ENCODE measurements around the gene EFNA5. TPM values are rescaled to one million over a fixed set of nuclear protein-coding genes. Genes with fewer than 3 reads are reported as not detected.

EFNA5 gene
- total RNA-seq, 3 donors from 2014 or later (not counting 1 experiment from before 2014, with no cell fraction given), result 2.2 to 8.1 (median 4.3) TPM

DNA sequence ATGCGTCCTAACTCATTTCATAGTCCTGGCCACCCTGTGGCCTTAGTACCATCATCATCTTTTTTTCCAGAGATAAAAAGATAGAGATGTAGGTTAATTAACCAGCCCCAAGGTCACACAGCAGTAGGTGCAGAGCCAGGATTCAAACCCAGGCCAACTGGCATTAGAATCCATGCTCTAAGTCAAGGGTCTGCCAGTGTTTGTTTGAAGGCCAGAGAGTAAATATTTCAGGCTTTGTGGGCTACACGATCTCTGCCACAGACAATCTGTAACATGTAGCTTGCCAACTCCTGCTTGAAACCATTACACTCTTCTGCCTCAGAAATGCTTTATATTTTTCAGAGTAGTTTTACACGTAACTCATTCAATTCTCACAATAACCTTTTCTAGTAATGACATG, 119.6 kb downstream of the EFNA5 start:
- 93% methylated on average over 2 of the region's 3 CpGs for WGBS (ENCODE audit: insufficient coverage)
- Histone ChIP-seq H3K4me3 (ENCODE audit: low read length) (no peak overlapping the region), H3K36me3 (ENCODE audit: control insufficient read depth, insufficient read depth, low read length) (no peaks in the 10 kb centered on the region), H3K9me3 (ENCODE audit: control insufficient read depth, insufficient read depth, low read length) (no peaks in the 10 kb centered on the region), H3K27ac (ENCODE audit: low read length) (no peak overlapping the region), H3K4me1 (ENCODE audit: control insufficient read depth, insufficient read depth, low read length) (no peaks in the 10 kb centered on the region), H3K27me3 (ENCODE audit: control insufficient read depth, insufficient read depth, low read length) (no peaks in the 10 kb centered on the region)
- DNase-seq, result no peak
- ATAC-seq, result no peak
- intact Hi-C loops (cut with micrococcal nuclease), result no loop called here
- Mint-ChIP-seq H3K27ac (no peak overlapping the region), H3K9me3 (no peaks in the 10 kb centered on the region), H3K27me3 (ENCODE audit: low read depth in 2 of 2) (no peaks in the 10 kb centered on the region), H3K36me3 (no peaks in the 10 kb centered on the region), H3K4me3 (no peak overlapping the region), H3K4me1 (peaks cover 0 to 4% of the 10 kb centered on the region in 2 donors)
- TF ChIP-seq, protein P1, sequence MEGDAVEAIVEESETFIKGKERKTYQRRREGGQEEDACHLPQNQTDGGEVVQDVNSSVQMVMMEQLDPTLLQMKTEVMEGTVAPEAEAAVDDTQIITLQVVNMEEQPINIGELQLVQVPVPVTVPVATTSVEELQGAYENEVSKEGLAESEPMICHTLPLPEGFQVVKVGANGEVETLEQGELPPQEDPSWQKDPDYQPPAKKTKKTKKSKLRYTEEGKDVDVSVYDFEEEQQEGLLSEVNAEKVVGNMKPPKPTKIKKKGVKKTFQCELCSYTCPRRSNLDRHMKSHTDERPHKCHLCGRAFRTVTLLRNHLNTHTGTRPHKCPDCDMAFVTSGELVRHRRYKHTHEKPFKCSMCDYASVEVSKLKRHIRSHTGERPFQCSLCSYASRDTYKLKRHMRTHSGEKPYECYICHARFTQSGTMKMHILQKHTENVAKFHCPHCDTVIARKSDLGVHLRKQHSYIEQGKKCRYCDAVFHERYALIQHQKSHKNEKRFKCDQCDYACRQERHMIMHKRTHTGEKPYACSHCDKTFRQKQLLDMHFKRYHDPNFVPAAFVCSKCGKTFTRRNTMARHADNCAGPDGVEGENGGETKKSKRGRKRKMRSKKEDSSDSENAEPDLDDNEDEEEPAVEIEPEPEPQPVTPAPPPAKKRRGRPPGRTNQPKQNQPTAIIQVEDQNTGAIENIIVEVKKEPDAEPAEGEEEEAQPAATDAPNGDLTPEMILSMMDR (IDR thresholded peaks at IDR 0.05), result no peak

DNA sequence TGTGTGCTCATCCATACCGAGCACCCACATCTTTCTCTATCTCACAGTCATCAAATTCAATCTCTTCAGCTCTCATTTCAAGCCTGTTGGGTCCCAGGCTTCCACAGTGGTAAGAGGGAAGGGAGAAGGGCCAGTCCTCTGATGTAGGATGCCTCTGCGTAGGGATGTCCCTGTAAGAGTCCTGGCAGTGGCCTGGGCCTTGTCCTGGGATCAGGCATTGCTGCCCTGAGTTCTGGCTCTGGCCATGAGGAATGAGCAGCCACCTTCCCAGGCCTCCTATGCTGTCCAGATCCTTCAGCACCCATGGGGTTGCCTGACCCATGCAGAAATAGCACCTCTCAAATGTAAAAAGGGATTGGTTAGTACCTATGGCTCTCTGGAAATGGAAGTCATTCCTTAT, 121.2 kb downstream of the EFNA5 start:
- WGBS (ENCODE audit: insufficient coverage), result 87% methylated on average over 2 of the region's 2 CpGs
- Mint-ChIP-seq H3K4me3 (no peak overlapping the region), H3K27ac (no peak overlapping the region), H3K9me3 (no peaks in the 10 kb centered on the region), H3K36me3 (no peaks in the 10 kb centered on the region), H3K27me3 (ENCODE audit: low read depth in 2 of 2) (no peaks in the 10 kb centered on the region), H3K4me1 (peaks cover 5 to 7% of the 10 kb centered on the region in 2 donors)
- ATAC-seq (peak in 1 of 3 donors; percentile 10), DNase-seq (no peak)
- no peaks in the 10 kb centered on the region for H3K9me3 ChIP-seq (ENCODE audit: control insufficient read depth, insufficient read depth, low read length)
- H3K36me3 ChIP-seq (ENCODE audit: control insufficient read depth, insufficient read depth, low read length), result no peaks in the 10 kb centered on the region
- H3K27me3 ChIP-seq (ENCODE audit: control insufficient read depth, insufficient read depth, low read length), result no peaks in the 10 kb centered on the region
- TF ChIP-seq, protein P1 (IDR thresholded peaks at IDR 0.05), result no peak
- no peaks in the 10 kb centered on the region for H3K4me1 ChIP-seq (ENCODE audit: control insufficient read depth, insufficient read depth, low read length)
- no peak overlapping the region for H3K4me3 ChIP-seq (ENCODE audit: low read length)
- no peak overlapping the region for H3K27ac ChIP-seq (ENCODE audit: low read length)
- intact Hi-C loops (cut with micrococcal nuclease), result no loop called here

DNA sequence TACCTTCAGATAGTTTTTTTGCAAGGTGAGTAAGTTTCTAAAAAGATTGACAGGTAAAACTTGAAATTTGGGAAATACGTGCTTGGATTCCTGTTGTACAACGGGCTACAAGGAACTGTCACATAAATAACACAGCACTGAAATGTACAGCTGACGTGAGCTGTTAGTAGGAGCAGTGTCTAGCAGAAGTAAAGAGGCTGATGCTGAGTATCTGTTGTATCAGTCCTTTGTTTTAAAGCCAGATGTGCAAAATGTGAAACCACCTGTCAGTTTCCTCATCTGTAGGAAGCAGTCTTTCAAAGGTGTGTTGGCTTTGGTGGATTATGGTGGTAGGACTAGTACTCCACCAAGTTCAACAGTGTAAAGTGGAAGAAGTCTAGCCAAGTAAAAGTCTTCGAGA, 122.3 kb downstream of the EFNA5 start:
- H3K9me3 Mint-ChIP-seq, result no peaks in the 10 kb centered on the region
- no peaks in the 10 kb centered on the region for H3K36me3 ChIP-seq (ENCODE audit: control insufficient read depth, insufficient read depth, low read length)
- H3K4me1 ChIP-seq (ENCODE audit: control insufficient read depth, insufficient read depth, low read length), result no peaks in the 10 kb centered on the region
- H3K4me3 Mint-ChIP-seq, result no peak overlapping the region
- intact Hi-C loops (cut with micrococcal nuclease), result no loop called here
- TF ChIP-seq, protein P1 (IDR thresholded peaks at IDR 0.05), result no peak
- WGBS (ENCODE audit: insufficient coverage), result 92% methylated on average over 4 of the region's 4 CpGs
- no peak overlapping the region for H3K4me3 ChIP-seq (ENCODE audit: low read length)
- H3K27ac Mint-ChIP-seq, result no peak overlapping the region
- H3K36me3 Mint-ChIP-seq, result no peaks in the 10 kb centered on the region
- no peak for DNase-seq
- no peaks in the 10 kb centered on the region for H3K9me3 ChIP-seq (ENCODE audit: control insufficient read depth, insufficient read depth, low read length)
- peaks cover 6 to 8% of the 10 kb centered on the region in 2 donors for H3K4me1 Mint-ChIP-seq
- H3K27me3 Mint-ChIP-seq (ENCODE audit: low read depth in 2 of 2), result no peaks in the 10 kb centered on the region
- no peak overlapping the region for H3K27ac ChIP-seq (ENCODE audit: low read length)
- no peak for ATAC-seq
- no peaks in the 10 kb centered on the region for H3K27me3 ChIP-seq (ENCODE audit: control insufficient read depth, insufficient read depth, low read length)

DNA sequence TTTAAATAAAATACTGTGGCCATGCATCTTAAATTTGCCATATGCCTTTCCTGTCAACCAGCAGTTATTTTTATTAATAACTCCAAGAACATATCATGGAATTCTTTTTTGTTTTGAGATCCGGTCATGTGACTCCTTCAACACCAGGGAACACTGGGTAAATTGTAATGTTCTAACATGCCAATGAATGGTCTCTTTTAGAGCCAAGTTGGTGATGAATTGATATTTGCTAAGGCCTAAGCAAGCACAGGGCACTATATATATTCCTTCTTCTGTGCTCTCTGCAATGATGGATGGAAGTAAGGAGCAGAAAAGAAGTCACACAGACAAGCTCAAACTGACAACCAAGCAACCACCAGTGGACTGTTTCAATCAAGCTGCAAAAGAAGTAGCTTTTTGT, 124.0 kb downstream of the EFNA5 start:
- Mint-ChIP-seq H3K27ac (no peak overlapping the region), H3K4me3 (no peak overlapping the region), H3K36me3 (no peaks in the 10 kb centered on the region), H3K4me1 (peaks cover 8 to 11% of the 10 kb centered on the region in 2 donors), H3K27me3 (ENCODE audit: low read depth in 2 of 2) (no peaks in the 10 kb centered on the region), H3K9me3 (no peaks in the 10 kb centered on the region)
- Histone ChIP-seq H3K9me3 (ENCODE audit: control insufficient read depth, insufficient read depth, low read length) (no peaks in the 10 kb centered on the region), H3K4me3 (ENCODE audit: low read length) (no peak overlapping the region), H3K36me3 (ENCODE audit: control insufficient read depth, insufficient read depth, low read length) (no peaks in the 10 kb centered on the region), H3K27me3 (ENCODE audit: control insufficient read depth, insufficient read depth, low read length) (no peaks in the 10 kb centered on the region), H3K4me1 (ENCODE audit: control insufficient read depth, insufficient read depth, low read length) (no peaks in the 10 kb centered on the region), H3K27ac (ENCODE audit: low read length) (no peak overlapping the region)
- DNase-seq, result no peak
- WGBS (ENCODE audit: insufficient coverage), result no CpG with 5 or more reads among the region's 1 CpG
- ATAC-seq, result no peak
- TF ChIP-seq, protein P1 (IDR thresholded peaks at IDR 0.05), result no peak
- intact Hi-C loops (cut with micrococcal nuclease), result no loop called here

Data from natural killer cell (primary cell).